Karpas-422 (cell line): ENCODE results near the gene PDZD2. TPM values are rescaled to one million over a fixed set of nuclear protein-coding genes. Genes with fewer than 3 reads are reported as not detected.
A peak's percentile ranks its signal among the peaks of the same experiment; 100 is the strongest.
"Not testable (repeated sequence)": the region's sequence is repeated elsewhere in the genome, so short reads cannot be mapped to it uniquely, and the experiment has no call there.

Source experiments
- DNase-seq: peaks from one replicate; pipeline ENCODE4 v3.0.0-alpha.2; 2015
- H2AFZ ChIP-seq: fragments of 200-600 bp; sonication (generic); 2 replicates; pipeline ENCODE4 v1.6.1; 2014; ENCODE audit warnings: antibody characterized with exemption, low read length, mixed read lengths
- H3K27ac ChIP-seq: fragments of 200-600 bp; sonication (generic); 2 replicates; pipeline ENCODE4 v1.5.1; 2014; ENCODE audit warnings: mild to moderate bottlenecking, low read length, moderate library complexity
- H3K27me3 ChIP-seq: fragments of 200-600 bp; sonication (generic); 2 replicates; pipeline ENCODE4 v1.6.1; 2014; ENCODE audit warnings: low read length, mixed read lengths
- H3K36me3 ChIP-seq: fragments of 200-600 bp; sonication (generic); 2 replicates; pipeline ENCODE4 v1.6.1; 2014; ENCODE audit warnings: low read length, mixed read lengths; ENCODE audit not compliant: insufficient read depth
- H3K4me1 ChIP-seq: fragments of 200-600 bp; sonication (generic); 2 replicates; pipeline ENCODE4 v1.6.1; 2014; ENCODE audit warnings: mild to moderate bottlenecking, low read length, mixed read lengths
- H3K4me2 ChIP-seq: fragments of 200-600 bp; sonication (generic); 2 replicates; pipeline ENCODE4 v1.6.1; 2014; ENCODE audit warnings: low read length, low read depth, mild to moderate bottlenecking; ENCODE audit not compliant: poor library complexity, severe bottlenecking
- H3K4me3 ChIP-seq: fragments of 200-600 bp; sonication (generic); 2 replicates; pipeline ENCODE4 v1.5.1; 2014; ENCODE audit warnings: mild to moderate bottlenecking, antibody characterized with exemption, low read length, mixed read lengths
- H3K79me2 ChIP-seq: fragments of 200-600 bp; sonication (generic); 2 replicates; pipeline ENCODE4 v1.6.1; 2014; ENCODE audit warnings: mild to moderate bottlenecking, low read length, mixed read lengths
- H3K9ac ChIP-seq: fragments of 200-600 bp; sonication (generic); 2 replicates; pipeline ENCODE4 v1.6.0; 2014; ENCODE audit warnings: low read length
- H3K9me2 ChIP-seq: fragments of 200-600 bp; sonication (generic), shearing (Covaris generic); replicated peaks from 2 replicates; pipeline ENCODE4 v1.6.0; 2014; ENCODE audit warnings: mild to moderate bottlenecking, low read length, moderate library complexity; ENCODE audit not compliant: insufficient read depth
- H3K9me3 ChIP-seq: fragments of 300-700, 200-600 bp; sonication (generic); 2 replicates; pipeline ENCODE4 v1.6.1; 2014; ENCODE audit warnings: low read length, mixed read lengths
- H4K20me1 ChIP-seq: fragments of 200-600 bp; sonication (generic); 2 replicates; pipeline ENCODE4 v1.6.1; 2014; ENCODE audit warnings: mild to moderate bottlenecking, antibody characterized with exemption, low read length, low read depth; ENCODE audit not compliant: insufficient read depth
- total RNA-seq: library from RNA; depleted of rRNA; stranded (reverse); fragments of >200 nt; shearing (Covaris generic); gene quantifications from 2 replicates; pipeline ENCODE4 v1.2.3, GENCODE V29; 2014; ENCODE audit warnings: low replicate concordance; rRNA removed

PDZD2 gene
- not detected in 2 replicates for total RNA-seq

DNA sequence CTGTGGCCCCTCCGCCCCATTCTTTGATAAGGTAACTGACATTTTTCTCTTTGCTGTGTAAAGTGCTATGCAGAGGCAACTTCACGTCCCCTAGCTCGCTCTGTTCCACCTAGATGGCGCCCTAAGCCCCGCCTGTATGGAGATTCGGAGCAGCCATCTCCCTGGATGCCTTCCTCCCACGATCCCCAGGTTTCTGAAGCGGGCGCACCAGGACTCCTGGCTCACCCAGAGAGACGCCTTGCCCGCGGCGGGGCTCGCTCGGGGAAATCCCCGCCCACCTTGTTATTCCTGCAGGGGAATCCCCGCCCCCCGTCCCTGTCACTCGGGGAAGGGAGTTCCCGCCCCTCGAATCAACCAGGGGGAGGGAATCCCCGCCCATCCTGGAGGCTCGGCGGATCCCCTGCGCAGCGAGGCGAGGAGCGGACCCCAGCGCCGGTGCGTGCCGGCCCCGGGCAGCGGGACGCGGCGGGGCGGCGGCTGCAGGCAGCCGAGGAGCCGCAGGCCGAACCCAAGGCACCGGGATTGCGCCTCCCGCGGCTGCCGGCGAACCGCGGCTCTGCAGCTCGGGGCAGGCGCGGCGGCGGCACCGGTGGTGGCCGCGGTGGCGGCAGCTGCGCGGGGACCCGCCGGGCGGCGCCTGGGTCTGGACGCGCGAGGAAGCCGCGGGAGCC lies at the start of gene PDZD2:
TSS of gene PDZD2 (plus strand) at position 384 of the 671 bp plus-strand sequence.
- no peaks in the 10 kb centered on the region for H4K20me1 ChIP-seq
- H3K4me3 ChIP-seq, result peak within 1 kb of the TSS; percentile 72
- no peaks in the 10 kb centered on the region for H3K9me2 ChIP-seq
- H3K9ac ChIP-seq, result peak within 1 kb of the TSS; percentile 58
- H3K79me2 ChIP-seq, result no peaks in the 10 kb centered on the region
- peak; percentile 74 for DNase-seq
- H3K9me3 ChIP-seq, result no peaks in the 10 kb centered on the region
- no peaks in the 10 kb centered on the region for H3K36me3 ChIP-seq
- peak within 1 kb of the TSS; percentile 75 for H3K4me2 ChIP-seq
- peaks cover 6% of the 10 kb centered on the region for H3K4me1 ChIP-seq
- H3K27ac ChIP-seq, result no peak within 1 kb of the TSS
- H2AFZ ChIP-seq, result peak within 1 kb of the TSS; percentile 95
- no peaks in the 10 kb centered on the region for H3K27me3 ChIP-seq

DNA sequence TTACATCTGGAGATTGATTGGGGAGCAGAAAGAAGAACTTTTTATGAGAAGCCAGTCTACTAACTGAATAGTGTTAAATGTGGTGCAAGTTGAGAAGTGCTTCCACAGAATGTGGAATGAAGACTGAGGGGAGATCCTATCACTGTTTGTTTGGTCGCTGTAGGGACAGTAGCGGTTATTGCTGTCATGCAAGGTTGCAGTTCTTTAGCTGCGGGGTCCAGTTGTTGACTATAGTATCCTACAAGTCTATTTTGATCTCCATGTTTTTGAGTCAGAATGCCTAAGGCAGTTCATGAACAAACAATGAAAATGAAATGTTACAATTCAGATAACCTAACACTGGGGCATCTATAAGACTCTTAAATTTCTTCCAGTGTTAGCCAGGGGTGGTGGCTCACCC lies 45.3 kb upstream of the PDZD2 start:
- DNase-seq, result no peak

DNA sequence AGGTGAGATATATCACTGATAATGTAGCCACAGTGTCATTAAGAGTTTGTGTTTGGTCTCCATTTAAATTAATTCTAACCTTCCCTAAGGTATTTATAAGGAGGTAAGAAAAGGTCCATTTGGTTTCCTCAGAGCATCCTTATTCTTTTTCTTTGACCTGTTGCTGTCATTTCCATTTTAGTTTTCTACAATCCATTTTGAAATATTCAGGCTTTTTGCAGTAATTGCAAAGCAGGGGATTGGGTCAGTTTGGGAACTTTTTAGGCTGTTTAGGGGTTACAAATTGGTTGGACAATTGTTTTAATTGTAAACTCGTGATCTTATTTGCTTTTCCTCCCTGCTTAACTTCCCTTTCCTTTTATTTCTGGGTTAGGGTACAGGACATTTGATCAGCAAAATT lies 42.6 kb upstream of the PDZD2 start:
- H3K4me2 ChIP-seq, result no peak overlapping the region
- no peaks in the 10 kb centered on the region for H3K36me3 ChIP-seq
- H3K4me1 ChIP-seq, result peaks cover 12% of the 10 kb centered on the region
- H2AFZ ChIP-seq, result no peak overlapping the region
- no peak overlapping the region for H3K4me3 ChIP-seq
- no peak overlapping the region for H3K9ac ChIP-seq
- no peaks in the 10 kb centered on the region for H3K27me3 ChIP-seq
- no peaks in the 10 kb centered on the region for H3K79me2 ChIP-seq
- no peak for DNase-seq
- no peaks in the 10 kb centered on the region for H3K9me3 ChIP-seq
- H4K20me1 ChIP-seq, result no peaks in the 10 kb centered on the region
- H3K9me2 ChIP-seq, result no peaks in the 10 kb centered on the region
- no peak overlapping the region for H3K27ac ChIP-seq

More for the DNA sequence above, 45.3 kb upstream of the PDZD2 start:
- Histone ChIP-seq H3K9me3 (no peaks in the 10 kb centered on the region), H3K79me2 (no peaks in the 10 kb centered on the region), H3K4me3 (no peak overlapping the region), H3K27ac (no peak overlapping the region), H3K9ac (no peak overlapping the region), H2AFZ (no peak overlapping the region), H3K36me3 (no peaks in the 10 kb centered on the region), H3K4me2 (no peak overlapping the region), H3K9me2 (no peaks in the 10 kb centered on the region), H3K27me3 (no peaks in the 10 kb centered on the region), H4K20me1 (no peaks in the 10 kb centered on the region), H3K4me1 (peaks cover 5% of the 10 kb centered on the region)

DNA sequence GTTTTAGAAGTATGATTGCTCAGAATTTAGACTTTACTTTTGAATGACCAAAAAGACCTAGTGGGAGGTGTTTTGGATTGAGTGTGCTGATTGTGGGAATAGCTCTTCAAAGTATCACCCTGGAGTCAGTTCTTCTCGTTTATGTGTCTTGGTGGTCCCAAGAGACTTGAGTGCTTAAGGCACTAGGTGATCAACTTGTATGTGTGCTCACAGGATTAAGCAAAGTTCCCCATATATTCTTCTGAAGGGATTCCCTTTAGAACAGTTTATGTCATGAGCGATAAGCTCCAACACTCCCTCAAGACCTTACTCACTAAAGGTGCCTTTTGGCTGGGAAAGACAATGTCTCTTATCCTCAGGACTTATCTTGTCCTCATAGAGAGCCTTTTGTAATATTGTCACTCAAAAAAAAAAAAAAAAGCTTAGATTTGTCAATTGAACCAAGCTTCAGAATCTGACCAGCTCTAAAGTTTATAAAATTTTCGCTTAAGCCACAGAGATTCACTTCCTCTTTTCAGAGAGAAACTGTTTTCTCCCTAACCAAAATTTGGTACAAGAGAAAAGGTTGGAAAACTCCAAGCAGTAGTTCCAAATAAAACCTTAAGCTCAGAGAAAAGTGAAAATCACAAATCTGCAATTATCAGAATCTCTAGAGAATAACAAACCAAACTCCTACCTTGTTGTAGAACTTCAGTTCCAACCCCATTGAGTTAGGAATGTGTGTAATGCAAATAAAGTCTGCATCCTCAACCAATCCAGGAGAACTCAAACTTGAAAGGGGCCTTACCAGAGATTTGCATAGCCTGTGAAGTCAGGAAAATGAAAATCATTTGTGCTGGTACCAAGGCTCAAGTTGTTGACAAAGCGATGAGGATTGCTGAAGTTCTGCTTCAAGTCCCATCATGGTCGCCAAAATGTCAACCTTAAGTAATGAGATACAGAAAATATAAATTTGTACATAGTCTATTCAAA lies 40.0 kb upstream of the PDZD2 start:
- no peaks in the 10 kb centered on the region for H3K27me3 ChIP-seq
- no peaks in the 10 kb centered on the region for H3K9me2 ChIP-seq
- no peak overlapping the region for H2AFZ ChIP-seq
- H3K4me1 ChIP-seq, result peaks cover 12% of the 10 kb centered on the region
- no peaks in the 10 kb centered on the region for H4K20me1 ChIP-seq
- H3K27ac ChIP-seq, result no peak overlapping the region
- H3K4me2 ChIP-seq, result no peak overlapping the region
- H3K9me3 ChIP-seq, result no peaks in the 10 kb centered on the region
- H3K79me2 ChIP-seq, result no peaks in the 10 kb centered on the region
- no peak overlapping the region for H3K4me3 ChIP-seq
- no peaks in the 10 kb centered on the region for H3K36me3 ChIP-seq
- no peak overlapping the region for H3K9ac ChIP-seq
- DNase-seq, result no peak

DNA sequence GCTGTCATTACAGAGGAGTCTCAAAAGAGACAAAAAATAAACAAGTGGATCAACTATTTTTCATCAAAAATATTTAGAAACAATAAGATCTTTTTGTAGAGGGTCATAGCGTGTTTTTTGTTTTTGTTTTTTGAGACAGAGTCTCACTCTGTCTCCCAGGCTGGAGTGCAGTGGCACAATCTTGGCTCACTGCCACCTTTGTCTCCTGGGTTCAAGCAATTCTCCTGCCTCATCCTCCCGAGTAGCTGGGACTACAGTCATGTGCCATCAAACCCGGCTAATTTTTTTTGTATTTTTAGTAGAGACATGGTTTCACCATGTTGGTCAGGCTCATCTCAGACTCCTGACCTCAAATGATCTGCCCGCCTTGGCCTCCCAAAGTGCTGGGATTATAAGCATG lies 36.6 kb upstream of the PDZD2 start:
- not testable (repeated sequence) for H4K20me1 ChIP-seq, H3K27ac ChIP-seq, H3K4me2 ChIP-seq, H3K27me3 ChIP-seq, H3K4me3 ChIP-seq, DNase-seq, H3K79me2 ChIP-seq, H3K9me2 ChIP-seq, H3K36me3 ChIP-seq, H2AFZ ChIP-seq, H3K9ac ChIP-seq, H3K9me3 ChIP-seq
- H3K4me1 ChIP-seq, result peaks cover 12% of the 10 kb centered on the region

DNA sequence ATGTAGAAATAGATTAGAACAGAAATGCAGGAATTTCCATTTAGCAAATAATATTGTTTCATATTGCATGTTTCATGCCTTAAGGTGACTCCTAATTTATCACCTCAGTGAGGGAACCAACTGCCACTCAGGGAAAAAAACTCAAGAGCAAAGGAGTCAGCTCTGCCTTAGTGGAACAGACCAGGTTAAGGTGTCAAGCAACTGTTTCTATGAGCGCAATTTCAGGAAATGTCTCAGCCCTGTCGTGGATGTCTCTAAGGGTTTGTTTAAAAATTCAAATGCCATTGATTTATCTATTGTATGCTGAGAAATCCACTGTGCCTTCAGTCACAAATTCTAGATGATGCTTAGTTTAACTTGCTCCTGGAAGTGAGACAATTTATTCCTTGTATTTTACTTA lies 34.7 kb upstream of the PDZD2 start:
- Histone ChIP-seq H3K4me1 (peaks cover 2% of the 10 kb centered on the region), H3K27ac (no peak overlapping the region), H3K79me2 (no peaks in the 10 kb centered on the region), H3K9me3 (no peaks in the 10 kb centered on the region), H3K36me3 (no peaks in the 10 kb centered on the region), H2AFZ (no peak overlapping the region), H3K27me3 (no peaks in the 10 kb centered on the region), H3K9ac (no peak overlapping the region), H3K4me2 (no peak overlapping the region), H3K9me2 (no peaks in the 10 kb centered on the region), H3K4me3 (no peak overlapping the region), H4K20me1 (no peaks in the 10 kb centered on the region)
- DNase-seq, result no peak

DNA sequence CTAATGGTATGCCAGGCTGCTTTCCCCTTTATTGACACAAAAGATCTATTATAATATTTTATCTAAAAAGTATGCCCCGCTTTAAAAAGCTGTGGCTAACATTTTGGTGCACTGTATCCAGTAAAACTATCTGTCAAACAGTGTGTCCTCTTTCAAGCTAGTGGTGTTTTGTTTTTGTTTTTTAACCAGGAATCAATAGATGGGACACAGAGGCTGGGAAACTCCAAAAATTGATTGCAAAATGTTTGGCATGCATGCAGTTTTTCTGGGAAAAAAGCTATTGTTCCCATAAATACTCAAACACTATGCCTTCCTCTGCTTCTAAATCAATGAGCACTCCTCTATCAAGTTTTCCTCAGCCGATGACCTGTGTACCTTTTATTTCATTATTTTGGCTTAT lies 34.3 kb upstream of the PDZD2 start:
- H3K79me2 ChIP-seq, result no peaks in the 10 kb centered on the region
- no peaks in the 10 kb centered on the region for H3K36me3 ChIP-seq
- H3K9me3 ChIP-seq, result no peaks in the 10 kb centered on the region
- no peak overlapping the region for H2AFZ ChIP-seq
- no peak overlapping the region for H3K9ac ChIP-seq
- H3K4me2 ChIP-seq, result no peak overlapping the region
- no peaks in the 10 kb centered on the region for H3K9me2 ChIP-seq
- DNase-seq, result no peak
- no peaks in the 10 kb centered on the region for H3K4me1 ChIP-seq
- H3K4me3 ChIP-seq, result no peak overlapping the region
- H4K20me1 ChIP-seq, result no peaks in the 10 kb centered on the region
- H3K27ac ChIP-seq, result no peak overlapping the region
- no peaks in the 10 kb centered on the region for H3K27me3 ChIP-seq

DNA sequence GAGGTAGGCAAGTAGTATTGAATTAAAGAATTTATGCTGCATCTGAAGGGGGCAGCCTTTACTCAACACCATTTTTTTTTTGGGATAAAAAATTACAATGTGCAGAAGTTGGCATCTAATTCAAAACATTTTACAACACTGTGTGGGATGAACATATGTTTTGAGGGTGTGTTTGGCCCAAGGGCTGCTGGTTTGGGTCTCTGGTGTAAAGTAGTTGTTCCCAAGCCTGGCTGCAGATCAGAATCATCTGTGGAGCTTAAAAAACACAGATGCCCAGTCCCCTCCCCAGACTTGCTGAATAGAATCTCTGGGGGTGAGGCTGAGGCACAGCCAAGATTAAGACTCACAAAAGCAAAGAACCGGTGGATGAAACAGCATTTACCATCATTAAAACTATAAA lies 33.0 kb upstream of the PDZD2 start:
- Histone ChIP-seq H3K79me2 (no peaks in the 10 kb centered on the region), H3K4me3 (no peak overlapping the region)
- DNase-seq, result no peak

More for the DNA sequence above, 33.0 kb upstream of the PDZD2 start:
- Histone ChIP-seq H3K9ac (no peak overlapping the region), H3K9me3 (no peaks in the 10 kb centered on the region), H3K4me1 (no peaks in the 10 kb centered on the region), H3K36me3 (no peaks in the 10 kb centered on the region), H2AFZ (no peak overlapping the region), H3K4me2 (no peak overlapping the region), H3K27me3 (no peaks in the 10 kb centered on the region), H4K20me1 (no peaks in the 10 kb centered on the region), H3K9me2 (no peaks in the 10 kb centered on the region), H3K27ac (no peak overlapping the region)
